ENCODE measurements around the gene BID.

BID gene

DNA sequence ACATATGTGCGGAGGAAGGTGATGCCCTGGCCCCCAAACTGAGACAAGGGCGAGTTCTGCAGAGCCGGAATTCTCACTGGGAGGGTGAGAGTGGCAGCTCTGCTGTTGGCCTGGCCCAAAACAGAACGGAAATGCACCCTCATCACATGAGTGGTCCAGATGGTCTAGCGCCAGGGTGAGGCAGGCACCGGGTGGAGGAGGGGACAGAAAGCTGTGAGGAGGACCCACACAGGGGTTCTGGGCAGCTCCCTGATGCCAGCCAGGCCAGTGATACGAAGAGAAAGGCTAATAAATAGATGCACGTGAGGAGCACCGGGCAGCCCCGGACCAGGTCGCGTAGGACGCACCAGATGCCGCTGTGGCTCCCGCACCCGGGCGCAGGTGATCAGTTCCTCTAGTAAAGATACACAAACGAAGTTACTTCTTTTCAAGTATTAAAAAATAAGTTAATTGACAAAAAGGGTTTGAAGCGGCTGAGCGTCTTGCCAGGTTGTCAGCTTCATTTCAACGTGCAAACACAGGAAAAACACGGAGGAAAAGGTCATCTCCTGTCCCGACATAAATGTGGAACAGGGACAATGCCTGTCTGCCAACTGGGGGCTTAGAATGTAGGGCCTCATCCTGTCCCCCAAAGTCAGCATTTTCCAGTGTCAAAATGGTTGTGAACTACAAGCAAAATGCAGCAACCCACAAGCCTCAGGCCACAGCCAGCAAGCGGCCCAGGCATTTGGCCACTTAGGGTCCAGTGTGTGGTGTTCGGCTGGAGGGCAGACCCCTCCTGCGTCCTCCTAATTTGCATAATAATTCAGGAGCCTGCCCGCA, 15.3 kb upstream of the BID start:
- no peak overlapping the region for H3K9ac ChIP-seq (ENCODE audit: low read length)
- peaks cover 11% of the 10 kb centered on the region; the same call in 1 of the 2 replicates for H3K36me3 ChIP-seq (ENCODE audit: control insufficient read depth, insufficient read depth, low read length)
- H3K4me3 ChIP-seq (ENCODE audit: low read depth, low read length), result no peak overlapping the region
- no peaks in the 10 kb centered on the region for H3K9me3 ChIP-seq (ENCODE audit: control insufficient read depth, insufficient read depth, low read depth, low read length)
- H3K27me3 ChIP-seq (ENCODE audit: control insufficient read depth, insufficient read depth, low read length), result no peaks in the 10 kb centered on the region
- H3K27ac ChIP-seq (ENCODE audit: low read depth, low read length), result no peak overlapping the region
- H3K4me1 ChIP-seq (ENCODE audit: control insufficient read depth, insufficient read depth, low read length), result peaks cover 10% of the 10 kb centered on the region; the same call in 1 of the 2 replicates

GRCh38 chr22:17788528-17789378, 14.5 kb upstream of the BID start:
- H3K4me3 ChIP-seq (ENCODE audit: low read depth, low read length), result no peak overlapping the region
- no peak overlapping the region for H3K27ac ChIP-seq (ENCODE audit: low read depth, low read length)
- H3K4me1 ChIP-seq (ENCODE audit: control insufficient read depth, insufficient read depth, low read length), result peaks cover 10% of the 10 kb centered on the region; the same call in 1 of the 2 replicates
- no peaks in the 10 kb centered on the region for H3K9me3 ChIP-seq (ENCODE audit: control insufficient read depth, insufficient read depth, low read depth, low read length)
- no peaks in the 10 kb centered on the region for H3K27me3 ChIP-seq (ENCODE audit: control insufficient read depth, insufficient read depth, low read length)
- H3K36me3 ChIP-seq (ENCODE audit: control insufficient read depth, insufficient read depth, low read length), result peaks cover 11% of the 10 kb centered on the region; the same call in 1 of the 2 replicates
- no peak overlapping the region for H3K9ac ChIP-seq (ENCODE audit: low read length)

GRCh38 chr22:17787716-17788330, 13.6 kb upstream of the BID start:
- Histone ChIP-seq H3K4me1 (ENCODE audit: control insufficient read depth, insufficient read depth, low read length) (peaks cover 10% of the 10 kb centered on the region; the same call in 1 of the 2 replicates), H3K27ac (ENCODE audit: low read depth, low read length) (no peak overlapping the region), H3K9ac (ENCODE audit: low read length) (no peak overlapping the region)

DNA sequence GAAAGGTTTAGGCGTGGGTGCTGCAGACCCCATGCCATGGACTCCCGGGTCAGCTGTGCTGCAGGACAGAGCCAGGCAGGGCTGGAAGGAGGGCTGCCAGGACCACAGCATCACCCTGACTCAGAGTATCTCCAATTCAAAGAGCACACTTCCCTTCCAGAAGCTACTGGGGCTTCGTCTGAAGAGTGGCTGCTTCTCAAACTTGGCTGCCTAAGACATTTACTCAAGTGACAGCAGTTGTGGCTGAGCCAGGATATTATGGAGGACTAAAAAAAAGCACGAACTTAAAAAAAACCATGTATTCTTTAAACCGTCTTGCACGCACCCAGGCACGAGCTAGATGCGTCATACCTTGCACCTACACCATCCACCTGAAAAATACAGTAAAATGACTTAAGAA, 13.0 kb upstream of the BID start:
- no peaks in the 10 kb centered on the region for H3K9me3 ChIP-seq (ENCODE audit: control insufficient read depth, insufficient read depth, low read depth, low read length)
- peak overlapping the region; percentile 36 for H3K9ac ChIP-seq (ENCODE audit: low read length)
- H3K4me3 ChIP-seq (ENCODE audit: low read depth, low read length), result no peak overlapping the region
- H3K36me3 ChIP-seq (ENCODE audit: control insufficient read depth, insufficient read depth, low read length), result peaks cover 11% of the 10 kb centered on the region; the same call in 1 of the 2 replicates
- H3K27me3 ChIP-seq (ENCODE audit: control insufficient read depth, insufficient read depth, low read length), result no peaks in the 10 kb centered on the region
- H3K4me1 ChIP-seq (ENCODE audit: control insufficient read depth, insufficient read depth, low read length), result peaks cover 10% of the 10 kb centered on the region; the same call in 1 of the 2 replicates
- H3K27ac ChIP-seq (ENCODE audit: low read depth, low read length), result no peak overlapping the region

More at GRCh38 chr22:17787716-17788330, 13.6 kb upstream of the BID start:
- H3K27me3 ChIP-seq (ENCODE audit: control insufficient read depth, insufficient read depth, low read length), result no peaks in the 10 kb centered on the region
- no peak overlapping the region for H3K4me3 ChIP-seq (ENCODE audit: low read depth, low read length)
- peaks cover 11% of the 10 kb centered on the region; the same call in 1 of the 2 replicates for H3K36me3 ChIP-seq (ENCODE audit: control insufficient read depth, insufficient read depth, low read length)
- no peaks in the 10 kb centered on the region for H3K9me3 ChIP-seq (ENCODE audit: control insufficient read depth, insufficient read depth, low read depth, low read length)

DNA sequence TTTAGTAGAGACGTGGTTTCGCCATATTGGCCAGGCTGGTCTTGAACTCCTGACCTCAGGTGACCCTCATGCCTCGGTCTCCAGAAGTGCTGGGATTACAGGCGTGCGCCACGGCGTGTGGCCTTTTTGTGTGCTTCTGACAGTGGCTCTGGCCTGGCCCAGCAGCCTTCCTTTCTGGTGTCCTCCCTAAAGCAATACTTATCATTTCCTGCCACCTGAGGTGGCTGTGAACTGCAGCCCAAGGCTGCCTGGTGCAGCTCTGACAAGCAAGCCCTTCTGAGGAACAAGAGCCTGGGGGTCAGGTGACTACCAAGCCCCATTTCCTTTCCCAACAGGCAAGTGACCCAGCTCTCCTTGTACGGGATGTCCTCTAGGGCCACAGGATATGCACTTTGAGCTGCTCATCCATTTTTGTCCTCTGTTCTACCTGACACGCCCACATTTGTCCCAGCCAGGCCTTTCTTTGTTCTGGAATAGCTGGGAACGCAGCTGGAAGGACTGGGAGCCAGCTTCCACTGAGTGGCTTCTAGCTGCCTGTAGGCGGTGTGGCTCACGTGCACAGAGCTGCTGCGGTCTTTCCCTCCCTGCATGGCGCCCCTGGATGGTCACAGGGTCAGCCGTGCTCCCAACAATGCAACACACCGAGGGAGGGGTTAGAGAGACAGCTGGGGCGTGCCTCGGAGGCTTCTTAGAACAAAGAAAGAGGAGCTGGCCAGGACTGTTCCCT, 12.3 kb upstream of the BID start:
- Histone ChIP-seq H3K27ac (ENCODE audit: low read depth, low read length) (no peak overlapping the region), H3K9ac (ENCODE audit: low read length) (peak overlapping the region; percentile 36), H3K9me3 (ENCODE audit: control insufficient read depth, insufficient read depth, low read depth, low read length) (no peaks in the 10 kb centered on the region), H3K36me3 (ENCODE audit: control insufficient read depth, insufficient read depth, low read length) (peaks cover 11% of the 10 kb centered on the region; the same call in 1 of the 2 replicates), H3K4me1 (ENCODE audit: control insufficient read depth, insufficient read depth, low read length) (peaks cover 13% of the 10 kb centered on the region; the same call in 1 of the 2 replicates), H3K4me3 (ENCODE audit: low read depth, low read length) (no peak overlapping the region), H3K27me3 (ENCODE audit: control insufficient read depth, insufficient read depth, low read length) (no peaks in the 10 kb centered on the region)

GRCh38 chr22:17785185-17786184, 11.2 kb upstream of the BID start:
- peaks cover 15% of the 10 kb centered on the region; the same call in 1 of the 2 replicates for H3K4me1 ChIP-seq (ENCODE audit: control insufficient read depth, insufficient read depth, low read length)
- no peak overlapping the region for H3K4me3 ChIP-seq (ENCODE audit: low read depth, low read length)
- no peak overlapping the region for H3K9ac ChIP-seq (ENCODE audit: low read length)
- no peaks in the 10 kb centered on the region for H3K9me3 ChIP-seq (ENCODE audit: control insufficient read depth, insufficient read depth, low read depth, low read length)
- H3K27me3 ChIP-seq (ENCODE audit: control insufficient read depth, insufficient read depth, low read length), result no peaks in the 10 kb centered on the region
- H3K27ac ChIP-seq (ENCODE audit: low read depth, low read length), result no peak overlapping the region
- H3K36me3 ChIP-seq (ENCODE audit: control insufficient read depth, insufficient read depth, low read length), result peaks cover 8% of the 10 kb centered on the region; the same call in 1 of the 2 replicates

DNA sequence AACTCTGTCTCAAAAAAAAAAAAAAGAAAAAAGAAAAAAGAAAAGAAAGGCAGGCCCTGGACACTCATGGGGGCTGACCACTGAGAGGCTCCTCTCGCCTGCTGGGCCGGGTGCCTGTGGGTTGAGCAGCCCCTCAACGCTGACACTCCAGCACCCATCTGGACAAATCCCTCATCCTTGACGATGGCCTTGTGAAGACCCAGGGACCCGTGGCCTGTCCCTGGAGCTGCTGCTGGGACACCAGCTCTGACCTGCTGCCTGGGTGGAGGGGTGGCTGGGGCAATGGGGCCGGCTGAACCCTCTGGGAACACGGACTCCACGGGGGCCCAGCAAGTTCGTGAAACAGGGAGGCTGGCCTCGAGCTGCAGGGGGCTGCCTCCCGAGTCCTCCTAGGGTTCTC, 10.5 kb upstream of the BID start:
- Histone ChIP-seq H3K36me3 (ENCODE audit: control insufficient read depth, insufficient read depth, low read length) (0 out of 2 replicates have a peak, but pooled peaks cover 1% of the 10 kb centered on the region), H3K4me3 (ENCODE audit: low read depth, low read length) (no peak overlapping the region), H3K27ac (ENCODE audit: low read depth, low read length) (no peak overlapping the region), H3K27me3 (ENCODE audit: control insufficient read depth, insufficient read depth, low read length) (no peaks in the 10 kb centered on the region), H3K9me3 (ENCODE audit: control insufficient read depth, insufficient read depth, low read depth, low read length) (no peaks in the 10 kb centered on the region), H3K4me1 (ENCODE audit: control insufficient read depth, insufficient read depth, low read length) (peaks cover 15% of the 10 kb centered on the region; the same call in 1 of the 2 replicates), H3K9ac (ENCODE audit: low read length) (no peak overlapping the region)

- Histone ChIP-seq H3K4me1 (ENCODE audit: control insufficient read depth, insufficient read depth, low read length) (peaks cover 15% of the 10 kb centered on the region; the same call in 1 of the 2 replicates), H3K4me3 (ENCODE audit: low read depth, low read length) (no peak overlapping the region), H3K9ac (ENCODE audit: low read length) (no peak overlapping the region), H3K36me3 (ENCODE audit: control insufficient read depth, insufficient read depth, low read length) (no peaks in the 10 kb centered on the region), H3K27me3 (ENCODE audit: control insufficient read depth, insufficient read depth, low read length) (no peaks in the 10 kb centered on the region), H3K9me3 (ENCODE audit: control insufficient read depth, insufficient read depth, low read depth, low read length) (no peaks in the 10 kb centered on the region), H3K27ac (ENCODE audit: low read depth, low read length) (no peak overlapping the region)
These were observed 9.7 kb upstream of the BID start for GRCh38 chr22:17783773-17784480.

- Histone ChIP-seq H3K36me3 (ENCODE audit: control insufficient read depth, insufficient read depth, low read length) (no peaks in the 10 kb centered on the region), H3K9me3 (ENCODE audit: control insufficient read depth, insufficient read depth, low read depth, low read length) (no peaks in the 10 kb centered on the region), H3K4me3 (ENCODE audit: low read depth, low read length) (no peak overlapping the region), H3K9ac (ENCODE audit: low read length) (no peak overlapping the region), H3K27me3 (ENCODE audit: control insufficient read depth, insufficient read depth, low read length) (no peaks in the 10 kb centered on the region), H3K4me1 (ENCODE audit: control insufficient read depth, insufficient read depth, low read length) (peaks cover 15% of the 10 kb centered on the region; the same call in 1 of the 2 replicates), H3K27ac (ENCODE audit: low read depth, low read length) (no peak overlapping the region)
These were observed 9.0 kb upstream of the BID start for GRCh38 chr22:17783312-17783711.

Measured in HUES6 (cell line).